HG03159 (cell line): ENCODE data around the gene LZIC.
A peak's percentile ranks its signal among the peaks of the same experiment; 100 is the strongest.
"Not testable (repeated sequence)": the region's sequence is repeated elsewhere in the genome, so short reads cannot be mapped to it uniquely, and the experiment has no call there.

Source experiments
- ATAC-seq: cut with Tn5 transposase; IDR thresholded peaks from one replicate; pipeline ENCODE4 v1.9.1; 2021; ENCODE audit warnings: mild to moderate bottlenecking, moderate library complexity; ENCODE audit not compliant: unreplicated experiment

The LZIC gene

DNA sequence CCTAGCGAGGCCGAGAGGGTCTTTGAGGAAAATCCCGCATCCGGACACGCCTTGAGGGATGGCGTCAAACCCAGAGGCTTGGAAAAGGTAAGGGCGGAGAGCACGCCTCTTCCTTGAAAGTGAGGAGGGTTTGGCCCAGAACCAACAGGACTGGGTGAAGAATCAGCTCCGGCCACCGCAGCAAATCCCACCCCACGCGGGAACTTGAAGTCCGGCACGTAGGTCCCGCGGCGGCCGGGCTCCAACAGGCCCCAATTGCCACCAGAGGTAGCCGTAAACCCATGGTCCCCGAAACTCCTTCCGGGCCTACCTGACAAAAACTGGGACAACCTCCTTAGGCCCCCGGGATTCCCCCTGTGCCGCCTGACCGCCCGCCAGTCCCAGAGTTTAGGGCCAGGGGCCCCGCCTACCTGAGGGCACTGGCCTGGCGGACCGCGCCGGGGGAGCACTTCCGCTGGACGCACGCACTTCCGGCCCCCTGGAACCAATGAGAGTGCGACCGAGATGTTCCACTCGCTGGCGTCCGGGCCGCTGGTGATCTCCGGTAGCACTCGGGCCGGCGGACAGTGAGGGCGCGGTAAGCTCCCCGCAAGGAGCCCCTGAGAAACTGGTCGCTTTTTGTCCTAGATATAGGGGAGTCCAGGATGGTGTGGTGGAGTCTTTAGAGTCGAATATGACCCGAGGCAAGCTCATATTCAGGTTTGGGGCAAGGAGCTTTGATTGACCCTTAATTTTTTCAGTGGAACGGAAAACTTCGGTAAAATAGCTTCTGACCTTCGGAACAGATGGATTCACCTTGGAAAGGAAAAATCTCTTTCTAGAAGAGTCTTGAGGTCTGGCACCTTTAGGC, at the start of gene LZIC, which contains the start of gene NMNAT1:
Gene LZIC (minus strand): TSS at position 453 of the 850 bp plus-strand sequence. CDS start 6,772 bp downstream, outside the sequence.
Gene NMNAT1 (plus strand): TSS at position 537 of the 850 bp plus-strand sequence. CDS start 28,599 bp downstream, outside the sequence.
- ATAC-seq, result peak; percentile 96

DNA sequence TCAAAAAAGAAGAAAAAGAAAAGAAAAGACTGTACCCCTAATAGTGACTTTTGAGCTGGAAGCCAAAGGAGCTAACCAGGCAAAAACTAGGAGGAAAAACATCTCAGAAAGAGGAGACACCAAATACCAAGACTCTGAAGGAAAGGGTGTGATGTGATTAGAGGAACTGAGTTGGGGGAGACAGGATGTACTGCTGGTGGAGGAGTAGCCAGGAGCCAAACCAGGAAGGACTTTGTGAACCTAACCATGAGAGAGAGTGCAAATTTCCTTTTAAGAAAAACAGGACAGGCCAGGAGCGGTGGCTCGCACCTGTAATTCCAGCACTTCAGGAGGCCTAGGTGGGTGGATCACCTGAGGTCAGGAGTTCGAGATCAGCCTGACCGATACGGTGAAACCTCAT, 49.7 kb upstream of the LZIC start:
- ATAC-seq, result no peak

DNA sequence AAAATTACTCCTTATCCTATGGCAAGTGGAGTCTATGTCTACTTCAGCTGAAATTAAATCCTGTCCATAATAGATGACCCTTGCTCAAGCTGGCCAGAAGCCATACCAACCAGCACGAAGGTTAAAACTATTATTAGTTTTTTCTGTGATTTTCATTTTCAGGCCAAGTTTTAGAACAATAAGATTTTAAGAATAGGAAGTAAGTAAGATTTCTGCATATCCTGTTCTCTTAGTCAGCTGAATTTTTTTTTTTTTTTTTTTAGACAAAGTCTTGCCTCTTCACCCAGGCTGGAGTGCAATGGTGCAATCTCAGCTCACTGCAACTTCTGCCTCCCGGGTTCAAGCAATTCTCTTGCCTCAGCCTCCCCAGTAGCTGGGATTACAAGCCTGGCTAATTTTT, 47.8 kb upstream of the LZIC start:
- ATAC-seq, result no peak

DNA sequence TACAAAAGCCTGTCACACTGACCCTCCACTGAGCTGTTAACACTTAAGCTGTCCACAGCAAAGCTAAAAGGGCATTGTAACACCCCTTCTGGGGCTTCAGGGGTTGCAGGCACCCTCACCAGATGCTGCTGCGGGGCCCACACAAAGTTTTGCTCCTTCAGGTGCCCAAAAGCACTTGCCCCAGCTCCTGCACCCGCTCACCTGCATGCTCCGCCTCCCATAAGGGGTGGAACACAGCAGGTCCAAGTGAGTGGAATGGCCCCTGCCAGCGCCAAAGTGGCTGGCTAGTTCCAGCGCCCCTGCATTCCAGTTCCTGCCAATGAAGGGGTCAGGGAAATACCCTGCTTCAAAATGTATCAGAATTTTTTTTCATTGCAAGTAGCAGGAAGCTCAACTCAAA, 46.6 kb upstream of the LZIC start:
- ATAC-seq, result no peak

DNA sequence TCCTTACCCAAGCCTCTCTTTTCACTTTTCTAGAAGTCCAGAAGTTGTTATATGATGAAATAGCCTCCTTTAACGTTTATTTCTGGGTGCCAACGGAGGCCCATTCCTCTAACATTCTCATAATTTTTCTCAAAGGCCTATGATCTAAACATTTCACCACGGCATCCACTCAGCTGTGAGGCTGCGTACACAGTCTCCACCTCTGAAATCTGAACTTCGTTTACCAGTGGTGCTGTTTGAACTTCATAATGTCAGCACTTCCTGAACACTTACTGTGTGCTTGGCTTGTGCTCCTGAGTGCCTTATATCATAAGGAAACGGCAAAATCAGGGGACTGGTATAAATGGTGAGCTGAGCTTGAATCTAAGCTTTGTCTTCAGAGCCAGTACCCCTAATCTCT, 41.8 kb upstream of the LZIC start:
- ATAC-seq, result no peak

DNA sequence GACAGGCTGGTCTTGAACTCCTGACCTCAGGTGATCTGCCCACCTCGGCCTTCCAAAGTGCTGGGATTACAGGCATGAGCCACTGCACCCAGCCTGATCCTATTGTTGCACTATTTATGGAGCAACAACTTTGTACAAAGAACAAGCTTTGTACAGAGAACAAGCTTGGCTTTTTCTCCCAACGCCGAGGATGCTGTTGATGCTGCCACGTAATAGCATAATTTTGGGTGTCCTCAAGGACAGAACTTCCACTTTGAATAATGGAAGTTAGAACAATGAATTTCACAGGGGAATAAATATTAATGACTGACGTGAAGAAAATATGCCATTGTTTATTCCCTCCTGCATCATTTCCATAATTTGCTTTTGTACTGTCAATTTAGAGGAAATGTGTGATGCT, 41.1 kb upstream of the LZIC start:
- ATAC-seq, result no peak

DNA sequence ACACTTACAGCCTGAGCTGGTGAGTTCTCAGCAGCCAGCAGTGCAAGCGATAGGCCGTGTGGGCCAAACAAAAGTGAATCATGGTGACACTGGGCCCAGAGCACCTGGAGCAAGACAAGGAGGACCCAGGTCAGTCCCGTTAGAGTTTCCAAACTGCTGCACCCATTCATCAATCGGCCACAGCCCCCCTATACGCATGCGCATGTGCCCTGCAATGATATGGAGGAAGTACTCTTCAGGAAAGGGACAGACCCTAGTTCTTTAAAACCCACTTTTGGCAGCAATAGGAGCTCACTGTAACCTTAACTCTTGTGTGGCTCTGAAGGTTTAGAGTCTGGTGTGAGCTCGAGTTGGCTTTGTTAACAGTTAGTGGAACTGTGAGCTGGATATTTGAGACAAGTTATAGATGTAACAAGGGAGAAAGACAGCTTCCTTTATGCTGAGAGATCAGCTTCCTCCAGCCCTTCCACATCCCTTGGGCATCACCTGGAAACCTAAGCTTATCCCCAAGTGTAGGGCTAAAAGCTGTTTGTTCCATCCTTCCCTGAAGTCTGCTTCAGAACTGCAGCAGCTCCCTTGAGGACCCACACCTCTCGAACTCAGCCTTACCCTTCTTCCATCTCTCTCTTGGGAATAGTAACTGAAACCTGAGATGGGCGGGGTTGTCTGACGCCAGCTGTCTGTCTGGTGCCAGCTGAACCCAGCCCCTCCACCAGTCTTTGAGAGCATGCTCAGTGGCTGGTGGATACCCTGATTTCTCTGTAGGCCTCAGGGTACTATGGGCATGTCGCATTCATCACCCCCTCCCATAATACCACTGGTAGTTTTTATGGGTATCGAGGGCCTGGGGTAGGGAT, 17.7 kb upstream of the LZIC start:
- ATAC-seq, result no peak

DNA sequence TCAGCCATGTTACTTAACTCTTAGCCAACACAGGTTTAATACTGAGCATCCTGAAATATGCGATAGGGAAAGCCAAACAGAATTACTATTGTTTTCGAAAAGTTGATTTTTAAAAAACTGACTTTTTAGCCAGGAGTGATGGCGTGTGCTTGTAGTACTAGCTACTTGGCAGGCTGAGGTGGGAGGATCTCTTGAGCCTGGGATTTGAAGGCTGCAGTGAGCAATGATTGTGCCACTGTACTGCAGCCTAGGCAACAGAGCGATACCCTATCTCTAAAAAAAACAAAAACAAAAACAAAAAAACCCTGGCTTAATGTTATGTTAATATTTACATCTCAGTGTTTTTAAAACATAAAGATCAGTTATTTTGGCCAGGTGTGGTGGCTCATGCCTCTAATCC, 16.8 kb upstream of the LZIC start:
- no peak for ATAC-seq

DNA sequence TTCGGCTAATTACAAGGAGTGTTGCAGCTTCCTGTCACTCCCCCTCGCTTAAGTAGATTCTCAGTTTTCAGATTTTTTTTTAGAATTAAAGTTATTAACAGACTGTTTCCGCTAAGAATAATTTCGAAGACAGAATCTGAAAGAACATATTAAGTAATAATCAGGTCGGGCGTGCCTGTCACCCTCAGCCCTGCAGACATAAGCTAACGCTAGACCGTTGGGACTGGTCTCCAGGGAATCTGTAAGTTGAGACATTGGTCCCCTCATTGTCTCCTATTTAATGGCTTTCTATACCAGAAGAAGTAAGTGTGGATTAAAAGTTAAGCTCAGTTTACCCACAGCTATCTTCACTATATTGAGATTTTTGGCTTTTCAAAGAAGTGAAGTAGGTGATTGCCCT, 14.5 kb upstream of the LZIC start:
- no peak for ATAC-seq

DNA sequence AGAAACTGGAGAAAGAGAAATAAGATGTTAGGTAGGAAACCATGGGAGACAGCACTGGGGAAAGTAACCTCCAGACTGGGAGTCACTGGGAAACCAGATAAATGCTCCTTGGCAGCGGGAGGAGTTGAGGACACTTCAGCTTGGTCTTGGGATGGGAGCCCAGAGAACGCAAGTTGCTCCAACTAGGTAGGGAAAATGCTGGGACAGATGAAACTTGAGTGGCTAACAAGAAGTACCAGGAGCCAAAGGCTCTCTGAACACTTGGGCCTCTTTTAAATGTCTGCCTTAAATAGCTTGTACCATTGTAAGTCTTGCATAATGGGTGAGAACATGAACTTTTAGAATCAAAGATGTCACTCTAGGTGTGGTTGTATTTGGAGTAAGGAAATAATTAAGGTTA, 3.1 kb upstream of the LZIC start:
- no peak for ATAC-seq

DNA sequence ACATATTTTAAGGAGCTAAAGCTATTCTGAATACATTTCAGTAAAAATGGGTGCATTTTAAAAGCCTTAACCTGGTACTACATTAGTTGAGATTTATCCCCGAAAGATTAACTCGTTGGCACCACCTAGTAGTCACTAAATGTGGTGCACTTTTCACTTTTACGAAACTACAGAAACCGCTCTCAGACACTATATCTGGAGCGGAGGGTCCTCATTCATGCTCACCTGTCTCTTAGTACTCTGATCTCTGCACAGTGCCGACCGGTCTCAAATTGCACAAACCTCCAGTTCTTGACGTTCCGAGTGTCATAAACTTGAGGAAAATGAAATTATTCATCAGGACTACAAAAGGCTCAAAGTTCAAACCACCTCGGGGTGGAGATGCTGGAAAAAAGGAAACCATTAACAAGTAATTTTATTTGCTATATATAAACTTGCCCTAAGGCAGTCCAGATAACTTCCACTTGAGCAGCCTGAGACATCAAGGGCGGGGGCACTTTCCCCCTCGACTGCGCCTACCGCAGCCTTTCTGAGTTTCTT, 722 bp downstream of the LZIC start:
- peak; percentile 8 for ATAC-seq

DNA sequence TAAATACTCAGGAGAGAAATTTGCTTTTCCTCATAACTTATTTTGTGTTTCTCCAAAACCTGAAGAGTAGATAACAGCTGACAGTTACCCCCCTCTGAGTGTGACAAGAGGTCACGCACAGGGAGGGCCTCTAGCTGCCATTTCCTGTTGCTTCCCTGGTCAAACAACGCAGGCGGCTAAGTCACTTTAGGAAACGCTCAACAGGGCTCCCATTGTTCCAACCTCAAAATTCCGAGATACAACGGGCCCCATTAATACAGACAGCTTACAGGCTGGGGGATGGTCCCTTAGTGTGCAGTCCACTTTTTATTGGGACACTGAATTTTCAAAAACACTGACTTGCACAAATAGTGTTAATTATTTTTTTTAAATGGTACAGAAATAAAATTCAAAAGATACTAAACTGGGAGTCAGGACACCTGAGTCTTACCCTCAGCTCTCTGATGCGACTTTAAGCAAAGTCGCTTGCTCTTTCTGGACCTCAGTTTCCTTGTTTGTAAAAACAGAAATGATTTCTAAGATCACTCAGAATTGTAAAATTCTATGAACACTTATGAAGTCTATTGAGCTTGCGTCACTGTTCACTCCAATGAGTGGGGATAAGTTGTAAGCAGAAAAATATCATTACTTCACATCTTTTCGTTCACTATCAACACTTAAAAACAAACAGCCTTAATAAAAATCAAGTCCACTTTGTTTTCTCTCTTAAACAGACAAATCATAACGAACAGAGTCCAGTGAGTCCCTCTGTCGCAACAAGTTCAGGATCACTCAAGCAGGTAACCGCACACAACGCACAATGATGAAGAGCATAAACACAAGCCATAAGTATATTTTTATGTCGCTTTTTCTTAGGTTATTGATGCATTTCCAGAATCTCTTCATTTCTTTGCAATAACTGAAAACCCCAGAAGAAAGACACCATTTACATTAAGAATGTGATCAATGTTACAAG, 13.5 kb downstream of the LZIC start:
- no peak for ATAC-seq

DNA sequence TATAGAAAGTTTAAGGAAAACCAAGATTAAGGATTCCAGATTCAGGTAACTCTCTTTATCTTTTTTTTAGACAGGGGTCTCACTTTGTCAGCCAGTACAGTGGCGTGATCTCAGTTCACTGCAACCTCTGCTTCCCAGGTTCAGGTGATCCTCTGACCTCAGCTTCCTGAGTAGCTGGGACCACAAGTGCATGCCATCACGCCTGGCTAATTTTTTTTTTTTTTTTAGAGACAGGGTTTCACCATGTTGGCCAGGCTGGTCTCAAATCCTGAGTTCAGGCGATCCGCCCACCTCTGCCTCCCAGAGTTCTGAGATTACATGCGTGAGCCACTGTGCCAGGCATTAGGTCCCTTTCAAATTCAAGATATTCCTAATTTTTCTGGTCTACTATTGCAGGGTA, 15.9 kb downstream of the LZIC start:
- ATAC-seq, result no peak

DNA sequence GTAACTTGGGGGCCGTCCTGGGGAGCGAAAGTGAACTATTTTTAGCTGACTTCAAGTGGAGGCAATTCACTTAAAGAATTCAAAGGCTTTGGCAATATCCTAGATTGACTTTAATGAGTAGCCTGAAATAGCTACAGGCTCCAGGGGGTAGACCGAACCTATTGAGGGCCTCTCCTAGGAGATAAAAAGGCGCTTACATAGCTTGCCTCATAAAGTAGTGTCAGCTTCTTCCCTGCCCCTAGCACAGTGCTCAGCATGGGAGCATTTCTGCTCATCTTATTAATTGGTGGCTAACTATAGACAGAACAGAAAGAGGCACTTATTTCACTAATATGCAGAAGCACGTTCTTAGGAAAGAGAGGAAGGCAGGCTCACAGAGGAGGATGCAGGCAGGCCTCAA, 20.8 kb downstream of the LZIC start:
- no peak for ATAC-seq

DNA sequence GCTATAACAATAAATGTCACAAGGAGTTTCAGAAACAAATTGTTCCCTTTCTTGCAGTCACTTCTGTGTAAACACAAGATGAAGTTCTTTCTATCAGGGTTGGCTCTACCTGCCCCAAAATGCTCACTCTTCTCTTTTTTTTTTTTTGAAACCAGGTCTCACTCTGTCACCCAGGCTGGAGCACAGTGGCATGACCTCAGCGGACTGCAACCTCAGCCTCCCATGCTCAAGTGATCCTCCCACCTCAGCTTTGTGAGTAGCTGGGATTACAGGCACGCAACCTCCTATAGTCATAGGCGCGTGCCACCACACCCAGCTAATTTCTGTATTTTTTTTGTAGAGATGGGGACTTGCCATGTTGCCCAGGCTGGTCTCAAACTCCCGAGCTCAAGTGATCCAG, 22.6 kb downstream of the LZIC start:
- no peak for ATAC-seq

DNA sequence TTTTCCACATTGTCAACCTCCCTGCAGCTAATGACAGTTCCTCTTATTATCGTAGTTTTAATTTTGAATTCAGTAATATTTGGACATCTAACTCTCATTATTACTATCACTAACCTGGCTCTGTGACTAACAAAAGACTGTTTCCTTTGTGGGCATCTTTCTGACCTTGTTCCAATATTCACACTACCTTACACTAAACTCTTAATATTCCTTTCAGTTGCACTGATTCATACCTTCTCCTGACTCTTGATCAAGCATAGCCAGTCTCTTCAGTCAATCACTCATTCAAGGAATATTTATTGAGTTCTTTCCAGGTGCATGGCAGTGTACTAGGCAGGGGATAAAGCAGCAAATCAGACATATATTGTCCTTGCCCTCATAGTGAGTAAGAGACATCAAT, 25.3 kb downstream of the LZIC start:
- ATAC-seq, result no peak

DNA sequence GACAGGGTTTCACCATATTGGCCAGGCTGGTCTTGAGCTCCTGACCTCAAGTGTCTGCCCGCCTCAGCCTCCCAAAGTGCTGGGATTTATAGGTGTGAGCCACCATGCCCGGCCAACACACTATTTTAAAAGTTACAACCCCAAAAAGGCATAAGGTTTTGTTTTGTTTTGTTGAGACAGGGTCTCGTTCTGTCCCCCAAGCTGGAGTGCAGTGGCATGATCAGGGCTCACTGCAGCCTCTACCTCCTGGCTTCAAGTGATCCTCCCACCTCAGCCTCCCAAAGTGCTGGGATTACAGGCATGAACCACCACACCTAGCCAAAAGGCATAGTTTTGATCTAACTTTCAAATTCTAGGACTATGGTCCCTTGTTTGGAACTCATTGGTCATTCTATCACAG, 25.7 kb downstream of the LZIC start:
- not testable (repeated sequence) for ATAC-seq

DNA sequence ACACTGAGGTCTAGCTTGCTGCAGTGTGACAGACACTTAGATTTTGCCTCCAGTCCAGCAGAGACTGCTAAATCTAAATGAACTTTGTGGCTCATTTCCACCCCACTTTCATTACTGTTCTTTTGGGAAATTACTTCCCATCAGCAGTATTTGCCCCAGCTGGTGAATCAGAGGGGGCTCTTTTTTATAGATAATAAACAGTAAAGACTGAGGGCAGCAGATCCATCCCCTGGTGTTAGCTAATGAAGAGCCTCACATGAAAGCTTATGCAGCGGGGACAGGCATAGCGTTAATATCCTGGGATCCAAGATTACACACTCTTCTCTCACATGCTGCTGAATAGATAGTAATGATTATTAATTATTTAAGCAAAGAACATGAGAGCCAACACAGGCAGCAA, 26.7 kb downstream of the LZIC start:
- no peak for ATAC-seq

DNA sequence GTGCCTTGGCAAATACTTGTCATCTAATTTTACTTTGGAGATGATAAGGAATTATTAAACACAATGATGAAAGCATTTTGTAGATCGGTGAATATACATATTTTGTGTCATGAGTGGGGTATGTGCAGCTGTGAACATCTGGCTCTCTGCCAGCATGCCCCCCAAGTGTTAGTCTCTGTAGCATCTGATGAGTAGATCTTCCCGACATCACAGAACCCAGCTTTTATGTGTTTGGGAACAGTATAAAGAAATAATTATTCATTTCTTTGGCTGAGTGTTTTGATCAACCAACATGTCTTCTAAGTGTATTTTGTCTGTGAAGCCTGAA, 28.6 kb downstream of the LZIC start:
- ATAC-seq, result no peak

DNA sequence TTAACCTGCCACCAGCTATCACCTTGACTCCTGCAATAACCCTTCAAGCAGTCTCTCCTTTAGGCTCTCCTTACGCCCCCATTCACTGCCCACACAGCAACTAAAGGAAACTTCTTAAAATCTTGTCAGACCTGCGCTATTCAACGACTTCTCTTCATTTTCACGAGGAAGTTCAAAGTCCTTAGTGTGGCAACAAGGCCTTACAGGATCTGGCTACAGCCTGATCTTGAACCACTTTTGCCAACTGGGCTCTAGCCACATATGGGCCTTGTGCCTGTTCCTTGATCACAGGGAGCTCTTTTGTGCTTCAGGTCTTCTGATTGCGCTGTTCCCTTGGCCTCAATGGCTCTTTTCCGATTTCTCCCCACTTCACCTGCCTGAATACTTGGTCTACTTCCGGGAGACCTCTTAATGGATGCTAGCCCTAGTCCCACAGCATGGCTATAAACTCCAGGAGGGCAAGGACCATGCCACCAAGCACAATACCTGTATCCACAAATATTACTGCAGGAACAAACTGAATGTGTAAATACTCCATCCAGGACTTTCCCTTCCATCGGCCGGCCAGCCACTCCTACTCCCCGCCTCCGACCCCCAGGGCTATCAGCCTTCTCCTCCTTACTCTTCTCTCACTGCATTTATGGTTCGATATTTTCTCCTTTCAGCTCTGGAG, 30.8 kb downstream of the LZIC start:
- ATAC-seq, result no peak
